ENCODE data around the gene ZNF609. TPM values are rescaled to one million over a fixed set of nuclear protein-coding genes. Genes with fewer than 3 reads are reported as not detected.

ZNF609 gene
- total RNA-seq, 1 donor from 2014 or later = 21.5 TPM

- no peak overlapping the region for H2AFZ ChIP-seq (replicated peaks)
- no peak overlapping the region for H3K4me3 ChIP-seq
- H3K9ac ChIP-seq = no peak overlapping the region
- no peak for TF ChIP-seq EZH2phosphoT487 (IDR thresholded peaks at IDR 0.05)
- TF ChIP-seq CTCF (IDR thresholded peaks at IDR 0.05) = no peak
- TF ChIP-seq EZH2 (IDR thresholded peaks at IDR 0.05) = no peak
- no peak overlapping the region for H3K27ac ChIP-seq
- peaks cover 9% of the 10 kb centered on the region for H3K36me3 Mint-ChIP-seq
- DNase-seq (ENCODE audit: low spot score) = no peak
- H3K27ac Mint-ChIP-seq = no peak overlapping the region
- H3K4me1 Mint-ChIP-seq = peaks cover 10% of the 10 kb centered on the region
- H3K27me3 Mint-ChIP-seq (ENCODE audit: insufficient read depth, low read depth) = peaks cover 2% of the 10 kb centered on the region
- peaks cover 10% of the 10 kb centered on the region for H3K4me1 ChIP-seq
- H3K9me3 ChIP-seq (ENCODE audit: low read depth) = no peaks in the 10 kb centered on the region
- no peaks in the 10 kb centered on the region for H3K27me3 ChIP-seq
- no peak overlapping the region for H3K4me3 Mint-ChIP-seq
- H3K79me2 ChIP-seq (ENCODE audit: low read depth) = peaks cover 93% of the 10 kb centered on the region
- no peaks in the 10 kb centered on the region for H3K36me3 ChIP-seq
- no peak overlapping the region for H3K4me2 ChIP-seq
- H4K20me1 ChIP-seq (ENCODE audit: low read depth) = peaks cover 26% of the 10 kb centered on the region
- peaks cover 4% of the 10 kb centered on the region for H3K9me3 Mint-ChIP-seq
- H3F3A ChIP-seq (ENCODE audit: low read depth) = no peaks in the 10 kb centered on the region
Observed at GRCh38 chr15:64536244-64536836, 76.0 kb downstream of the ZNF609 start.

DNA sequence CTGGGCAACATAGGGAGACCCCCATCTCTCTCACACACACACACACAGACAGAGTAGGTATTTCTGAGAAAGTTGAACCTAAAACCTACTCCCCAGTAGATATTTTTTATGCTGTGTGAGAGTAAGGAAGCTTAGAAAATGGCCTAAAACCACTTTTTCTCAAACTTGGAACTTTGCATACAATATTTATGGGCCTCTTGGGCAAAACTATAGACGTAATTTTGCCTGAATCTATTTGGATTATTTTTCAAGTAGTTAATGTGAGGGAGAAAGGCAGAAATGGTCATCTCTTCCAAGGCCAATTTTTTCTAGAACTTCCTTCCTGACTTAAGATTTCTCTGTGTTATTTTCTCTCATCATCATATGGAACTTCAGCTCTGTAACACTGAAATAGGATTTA is 81.7 kb downstream of the ZNF609 start:
- no peaks in the 10 kb centered on the region for H3K4me1 Mint-ChIP-seq
- no peak overlapping the region for H3K4me3 ChIP-seq

DNA sequence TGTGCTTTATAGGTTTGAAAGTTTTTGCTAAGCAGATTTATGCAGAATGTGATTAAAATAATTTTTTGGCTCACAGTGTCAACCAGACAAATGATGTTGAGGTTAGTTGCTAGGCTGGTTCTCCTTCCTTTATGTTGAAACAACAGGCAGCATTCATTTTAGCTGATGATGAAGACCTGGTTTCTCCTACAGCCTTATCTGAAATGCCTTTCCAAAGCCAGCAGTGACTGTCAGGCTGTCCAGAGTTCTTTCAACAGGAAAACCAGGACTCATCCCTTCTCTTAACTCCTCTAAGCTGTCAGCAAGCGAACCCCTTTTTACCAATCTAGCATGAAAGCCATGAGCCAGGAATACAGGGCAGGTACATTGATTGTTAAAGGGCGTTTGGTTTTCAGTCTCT is 84.1 kb downstream of the ZNF609 start:
- Histone ChIP-seq H3K27ac (no peak overlapping the region), H2AFZ (replicated peaks) (no peak overlapping the region), H3K4me2 (no peak overlapping the region), H3F3A (ENCODE audit: low read depth) (no peaks in the 10 kb centered on the region), H4K20me1 (ENCODE audit: low read depth) (peaks cover 46% of the 10 kb centered on the region), H3K4me3 (no peak overlapping the region), H3K27me3 (no peaks in the 10 kb centered on the region), H3K79me2 (ENCODE audit: low read depth) (peaks cover 93% of the 10 kb centered on the region), H3K36me3 (no peaks in the 10 kb centered on the region), H3K4me1 (no peaks in the 10 kb centered on the region), H3K9me3 (ENCODE audit: low read depth) (no peaks in the 10 kb centered on the region), H3K9ac (no peak overlapping the region)
- peaks cover 6% of the 10 kb centered on the region for H3K9me3 Mint-ChIP-seq
- H3K27ac Mint-ChIP-seq = no peak overlapping the region
- peaks cover 23% of the 10 kb centered on the region for H3K36me3 Mint-ChIP-seq
- no peak for DNase-seq (ENCODE audit: low spot score)
- no peak for TF ChIP-seq EZH2 (IDR thresholded peaks at IDR 0.05)
- no peak for TF ChIP-seq EZH2phosphoT487 (IDR thresholded peaks at IDR 0.05)
- no peak for TF ChIP-seq CTCF (IDR thresholded peaks at IDR 0.05)
- peaks cover 2% of the 10 kb centered on the region for H3K27me3 Mint-ChIP-seq (ENCODE audit: insufficient read depth, low read depth)
- peaks cover 5% of the 10 kb centered on the region for H3K4me1 Mint-ChIP-seq
- H3K4me3 Mint-ChIP-seq = no peak overlapping the region

More for the DNA sequence above, 81.7 kb downstream of the ZNF609 start:
- no peaks in the 10 kb centered on the region for H3K27me3 ChIP-seq
- H3K9me3 ChIP-seq (ENCODE audit: low read depth) = no peaks in the 10 kb centered on the region
- peak overlapping the region; percentile 29 for H3K27ac ChIP-seq
- H3K27ac Mint-ChIP-seq = no peak overlapping the region
- peaks cover 92% of the 10 kb centered on the region for H3K79me2 ChIP-seq (ENCODE audit: low read depth)
- no peaks in the 10 kb centered on the region for H3K4me1 ChIP-seq
- no peak overlapping the region for H3K4me2 ChIP-seq
- no peaks in the 10 kb centered on the region for H3K36me3 ChIP-seq
- peaks cover 23% of the 10 kb centered on the region for H3K36me3 Mint-ChIP-seq
- TF ChIP-seq EZH2 (IDR thresholded peaks at IDR 0.05) (no peak), CTCF (IDR thresholded peaks at IDR 0.05) (no peak), EZH2phosphoT487 (IDR thresholded peaks at IDR 0.05) (no peak)
- no peak for DNase-seq (ENCODE audit: low spot score)
- peaks cover 6% of the 10 kb centered on the region for H3K9me3 Mint-ChIP-seq
- no peak overlapping the region for H2AFZ ChIP-seq (replicated peaks)
- H4K20me1 ChIP-seq (ENCODE audit: low read depth) = peaks cover 29% of the 10 kb centered on the region
- no peak overlapping the region for H3K9ac ChIP-seq
- H3K4me3 Mint-ChIP-seq = no peak overlapping the region
- peaks cover 2% of the 10 kb centered on the region for H3K27me3 Mint-ChIP-seq (ENCODE audit: insufficient read depth, low read depth)
- H3F3A ChIP-seq (ENCODE audit: low read depth) = no peaks in the 10 kb centered on the region

All from neural progenitor cell (in vitro differentiated cells).